Measurements from ENCODE around the gene COASY.

GRCh38 chr17:42584880-42585279 lies 22.9 kb downstream of the COASY start:
- TF ChIP-seq POLR2A (IDR thresholded peaks at IDR 0.05): no peak
- no peak for TF ChIP-seq CTCF (IDR thresholded peaks at IDR 0.05)
